Measurements from ENCODE around the gene IWS1.

GRCh38 chr2:127431408-127432023 is 94.8 kb downstream of the IWS1 start:
- TF ChIP-seq CTCF (IDR thresholded peaks at IDR 0.05 in 8 of 11, conservative IDR thresholded peaks at IDR 0.05 in 3 of 11) (no peak), POLR2A (IDR thresholded peaks at IDR 0.05) (no peak)
